ENCODE data around the gene CMTM4.
"Not testable (repeated sequence)": the region's sequence is repeated elsewhere in the genome, so short reads cannot be mapped to it uniquely, and the experiment has no call there.

CMTM4 gene

GRCh38 chr16:66600477-66600876 lies 96.1 kb downstream of the CMTM4 start:
- no peak for DNase-seq (ENCODE audit: low spot score)
- TF ChIP-seq CTCF (IDR thresholded peaks at IDR 0.05; ENCODE audit: extremely low read depth, missing control alignments), result no peak

DNA sequence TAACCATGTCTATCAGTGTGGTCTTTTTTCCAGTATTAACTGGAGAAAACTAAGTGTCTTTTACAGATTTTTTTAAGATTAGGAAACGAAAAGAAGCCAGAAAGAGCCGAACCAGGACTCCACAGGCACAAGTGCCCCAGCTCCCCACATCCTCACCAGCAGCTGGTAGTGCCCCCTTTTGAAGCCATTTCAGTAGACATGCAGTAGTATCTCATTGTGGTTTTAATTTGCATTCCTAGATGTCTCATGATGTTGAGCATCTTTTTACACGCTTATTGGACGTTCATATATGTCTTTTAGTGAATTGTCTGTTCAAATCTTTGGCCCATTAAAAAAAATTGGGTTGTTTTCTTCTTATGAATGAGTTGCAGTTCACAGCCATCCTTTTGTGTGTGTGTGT lies 96.8 kb downstream of the CMTM4 start:
- no peak for TF ChIP-seq CTCF (IDR thresholded peaks at IDR 0.05; ENCODE audit: extremely low read depth, missing control alignments)
- no peak for DNase-seq (ENCODE audit: low spot score)

GRCh38 chr16:66598111-66598510 lies 98.4 kb downstream of the CMTM4 start:
- DNase-seq (ENCODE audit: low spot score), result no peak
- TF ChIP-seq CTCF (IDR thresholded peaks at IDR 0.05; ENCODE audit: extremely low read depth, missing control alignments), result no peak

DNA sequence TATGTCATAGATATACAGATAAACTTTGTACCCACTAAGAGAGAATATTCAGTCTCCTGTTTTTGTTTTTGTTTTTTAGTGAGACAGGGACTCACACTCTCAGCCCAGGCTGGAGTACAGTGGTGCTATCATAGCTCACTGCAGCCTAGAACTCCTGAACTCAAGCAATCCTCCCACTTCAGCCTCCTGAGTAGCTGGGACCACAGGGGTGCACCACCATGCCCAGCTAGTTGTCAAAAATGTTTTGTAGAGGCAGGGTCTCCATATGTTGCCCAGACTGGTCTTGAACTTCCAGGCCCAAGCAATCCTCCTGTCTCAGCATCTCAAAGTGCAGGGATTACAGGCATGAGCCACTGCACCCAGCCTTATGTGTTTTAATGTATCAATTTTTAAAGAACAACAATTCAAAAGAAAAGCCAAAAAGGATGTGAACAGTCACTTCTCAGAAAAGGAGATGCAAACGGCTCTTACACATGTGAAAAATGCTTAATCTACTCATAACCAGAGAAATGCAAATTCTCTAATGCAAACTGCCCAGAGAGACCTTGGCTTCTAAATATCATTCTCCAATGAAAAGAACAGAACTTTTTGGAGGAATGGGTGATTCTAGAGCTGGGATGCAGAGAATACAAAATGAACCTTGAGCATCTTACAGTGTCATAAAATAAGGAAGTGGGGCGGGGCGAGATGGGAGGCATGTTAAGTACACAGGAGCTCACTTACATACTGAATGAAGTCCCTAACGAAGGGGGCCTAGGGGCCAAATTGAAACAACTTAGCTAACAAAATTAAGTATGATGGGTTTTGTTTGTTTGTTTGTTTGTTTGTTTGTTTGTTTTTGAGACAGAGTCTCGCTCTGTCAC lies 99.3 kb downstream of the CMTM4 start:
- no peak for TF ChIP-seq CTCF (IDR thresholded peaks at IDR 0.05; ENCODE audit: extremely low read depth, missing control alignments)
- DNase-seq (ENCODE audit: low spot score), result no peak

DNA sequence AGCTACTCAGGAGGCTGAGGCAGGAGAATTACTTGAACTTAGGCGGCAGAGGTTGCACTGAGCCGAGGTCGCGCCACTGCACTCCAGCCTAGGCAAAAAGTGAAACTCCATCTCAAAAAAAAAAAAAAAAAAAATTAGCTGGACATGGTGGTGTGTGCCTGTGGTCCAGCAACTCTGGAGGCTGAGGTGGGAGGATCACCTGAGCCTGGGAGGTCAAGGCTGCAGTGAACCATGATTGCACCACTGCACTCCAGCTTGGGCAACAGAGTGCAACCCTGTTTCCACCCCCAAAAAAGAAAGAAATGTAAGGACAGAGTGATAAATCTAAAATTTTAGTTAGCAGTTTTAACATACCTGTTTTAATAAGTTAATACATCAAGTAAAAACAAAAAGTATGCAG lies 100.0 kb downstream of the CMTM4 start:
- not testable (repeated sequence) for DNase-seq (ENCODE audit: low spot score)

- DNase-seq (ENCODE audit: low spot score), result no peak
- TF ChIP-seq CTCF (IDR thresholded peaks at IDR 0.05; ENCODE audit: extremely low read depth, missing control alignments), result no peak
Measured at GRCh38 chr16:66594739-66595138, 101.8 kb downstream of the CMTM4 start.

DNA sequence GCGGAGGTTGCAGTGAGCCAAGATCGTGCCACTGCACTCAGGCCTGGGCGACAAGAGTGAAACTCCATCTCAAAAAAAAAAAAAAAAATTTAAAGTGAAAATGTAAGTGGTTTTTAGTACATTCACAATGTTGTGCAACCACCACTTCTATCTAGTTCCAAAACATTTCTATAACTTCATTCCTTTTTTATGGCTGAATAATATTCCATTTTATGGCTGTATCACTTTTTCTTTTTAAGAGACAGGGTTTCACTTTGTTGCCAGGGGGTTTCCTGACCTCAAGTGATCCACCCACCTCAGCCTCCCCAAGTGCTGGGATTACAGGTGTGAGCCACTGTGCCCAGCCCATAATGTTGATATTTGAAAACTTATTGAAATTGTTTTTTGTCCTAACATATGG lies 103.7 kb downstream of the CMTM4 start:
- TF ChIP-seq CTCF (IDR thresholded peaks at IDR 0.05; ENCODE audit: extremely low read depth, missing control alignments), result no peak
- no peak for DNase-seq (ENCODE audit: low spot score)

GRCh38 chr16:66592241-66592640 lies 104.3 kb downstream of the CMTM4 start:
- no peak for TF ChIP-seq CTCF (IDR thresholded peaks at IDR 0.05; ENCODE audit: extremely low read depth, missing control alignments)
- no peak for DNase-seq (ENCODE audit: low spot score)
